Neural cell (in vitro differentiated cells): ENCODE measurements around the gene OBSL1. TPM values are rescaled to one million over a fixed set of nuclear protein-coding genes. Genes with fewer than 3 reads are reported as not detected.

Experiments used
- H2AFZ ChIP-seq: fragments of 200-600, 300-800 bp; sonication (generic), shearing (Covaris generic); 2 replicates; pipeline ENCODE4 v1.6.0; 2014; ENCODE audit warnings: low read depth, mild to moderate bottlenecking, antibody characterized with exemption, low read length, moderate library complexity
- H3F3A ChIP-seq: fragments of 200-600 bp; shearing (Covaris generic); 2 replicates; pipeline ENCODE4 v1.6.1; 2016; ENCODE audit warnings: mild to moderate bottlenecking, moderate library complexity, mixed read lengths, antibody characterized with exemption, low read length; ENCODE audit not compliant: insufficient read depth, poor library complexity, severe bottlenecking
- H3K27ac ChIP-seq: fragments of 200-600, 300-800 bp; sonication (generic), shearing (Covaris generic); 2 replicates; pipeline ENCODE4 v1.5.1; 2014; ENCODE audit warnings: mild to moderate bottlenecking, low read length, moderate library complexity
- H3K27me3 ChIP-seq: fragments of 300-800, 200-600 bp; sonication (generic), shearing (Covaris generic); 2 replicates; pipeline ENCODE4 v1.6.0; 2014; ENCODE audit warnings: mild to moderate bottlenecking, low read depth, low read length, moderate library complexity; ENCODE audit not compliant: insufficient read depth
- H3K36me3 ChIP-seq: fragments of 300-800, 200-600 bp; sonication (generic), shearing (Covaris generic); 2 replicates; pipeline ENCODE4 v1.5.1; 2014; ENCODE audit warnings: mild to moderate bottlenecking, antibody characterized with exemption, low read length, moderate library complexity; ENCODE audit not compliant: insufficient read depth
- H3K4me2 ChIP-seq: fragments of 300-800, 200-600 bp; sonication (generic), shearing (Covaris generic); 2 replicates; pipeline ENCODE4 v1.6.0; 2014; ENCODE audit warnings: mild to moderate bottlenecking, low read length
- H3K4me3 ChIP-seq: fragments of 300-800, 200-600 bp; sonication (generic), shearing (Covaris generic); 2 replicates; pipeline ENCODE4 v1.5.1; 2014; ENCODE audit warnings: mild to moderate bottlenecking, low read length, moderate library complexity
- H3K79me2 ChIP-seq: fragments of 200-600 bp; shearing (Covaris generic); replicated peaks from 2 replicates; pipeline ENCODE4 v1.6.0; 2014; ENCODE audit warnings: mild to moderate bottlenecking, low read length, moderate library complexity; ENCODE audit not compliant: insufficient read depth
- H3K9ac ChIP-seq: fragments of 300-800, 200-600 bp; sonication (generic), shearing (Covaris generic); 2 replicates; pipeline ENCODE4 v1.6.1; 2016; ENCODE audit warnings: mild to moderate bottlenecking, low read length, mixed read lengths
- H3K9me2 ChIP-seq: fragments of 200-600 bp; shearing (Covaris generic); 2 replicates; pipeline ENCODE4 v1.6.1; 2016; ENCODE audit warnings: mild to moderate bottlenecking, low read length, mixed read lengths; ENCODE audit not compliant: insufficient read depth
- H3K9me3 ChIP-seq: fragments of 200-600, 300-800 bp; sonication (generic), shearing (Covaris generic); 2 replicates; pipeline ENCODE4 v1.6.1; 2016; ENCODE audit warnings: mild to moderate bottlenecking, mixed run types, low read length, moderate library complexity, mixed read lengths
- H4K20me1 ChIP-seq: fragments of 200-600 bp; shearing (Covaris generic); 2 replicates; pipeline ENCODE4 v1.6.1; 2016; ENCODE audit warnings: mild to moderate bottlenecking, mixed run types; ENCODE audit not compliant: insufficient read depth
- EP300 ChIP-seq: fragments of 450-650 bp; conservative IDR thresholded peaks from 2 replicates; pipeline ENCODE4 v1.6.1; 2014; ENCODE audit warnings: antibody characterized with exemption, mild to moderate bottlenecking, moderate library complexity; ENCODE audit not compliant: poor library complexity, severe bottlenecking
- EZH2 ChIP-seq: fragments of 200-600, 300-800 bp; shearing (Covaris generic), sonication (generic); IDR thresholded peaks from 2 replicates; pipeline ENCODE4 v1.6.1; 2014; ENCODE audit warnings: antibody characterized with exemption, low read length, borderline replicate concordance, mild to moderate bottlenecking; ENCODE audit not compliant: insufficient read depth, poor library complexity, severe bottlenecking
- MXI1 ChIP-seq: fragments of 450-650 bp; conservative IDR thresholded peaks from 2 replicates; pipeline ENCODE4 v1.6.1; 2014; ENCODE audit warnings: antibody characterized with exemption, mild to moderate bottlenecking; ENCODE audit not compliant: poor library complexity, severe bottlenecking
- POLR2AphosphoS5 ChIP-seq: IDR thresholded peaks from 2 replicates; pipeline ENCODE4 v1.6.1; 2012
- RAD21 ChIP-seq: fragments of 450-650 bp; conservative IDR thresholded peaks from 2 replicates; pipeline ENCODE4 v1.6.1; 2014; ENCODE audit warnings: antibody characterized with exemption, mild to moderate bottlenecking, moderate library complexity
- SMC3 ChIP-seq: fragments of 450-650 bp; conservative IDR thresholded peaks from 2 replicates; pipeline ENCODE4 v1.6.1; 2014; ENCODE audit warnings: antibody characterized with exemption, mild to moderate bottlenecking, moderate library complexity; ENCODE audit not compliant: poor library complexity
- TAF1 ChIP-seq: IDR thresholded peaks from 2 replicates; pipeline ENCODE4 v1.6.1; 2012; ENCODE audit warnings: low read depth
- polyA plus RNA-seq: library from polyadenylated mRNA; depleted of rRNA; stranded (reverse); fragments of >200 nt; gene quantifications from 2 replicates; pipeline ENCODE4 v1.2.3, GENCODE V29; 2014
- TF ChIP-seq, protein P1 (sequence below): fragments of 450-650 bp; IDR thresholded peaks from 2 replicates; pipeline ENCODE4 v1.5.1; 2014; ENCODE audit warnings: antibody characterized with exemption, mild to moderate bottlenecking, moderate library complexity; ENCODE audit not compliant: poor library complexity, severe bottlenecking
- TF ChIP-seq, protein P2 (sequence below): IDR thresholded peaks from 2 replicates; pipeline ENCODE4 v1.6.1; 2012; ENCODE audit warnings: borderline replicate concordance

OBSL1 gene
- polyA plus RNA-seq, 1 donor from 2014 or later, result 59.7 TPM

DNA sequence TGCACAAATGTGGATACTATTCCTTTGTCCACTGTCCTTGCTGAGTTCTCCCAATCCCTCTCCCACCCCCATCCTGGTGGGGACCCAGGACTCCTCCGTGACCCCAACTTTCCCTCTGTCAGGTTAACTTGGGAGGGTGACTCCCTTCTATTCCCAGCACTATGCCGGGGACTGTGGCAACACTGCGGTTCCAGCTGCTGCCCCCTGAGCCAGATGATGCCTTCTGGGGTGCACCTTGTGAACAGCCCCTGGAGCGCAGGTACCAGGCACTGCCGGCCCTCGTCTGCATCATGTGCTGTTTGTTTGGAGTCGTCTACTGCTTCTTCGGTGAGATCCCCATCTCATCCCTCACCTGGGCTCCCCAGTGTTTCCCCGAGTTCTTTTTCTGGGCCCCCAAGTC lies 26.8 kb downstream of the OBSL1 start:
- Histone ChIP-seq H2AFZ (peak overlapping the region; percentile 73), H3K27me3 (no peaks in the 10 kb centered on the region), H3K4me2 (peak overlapping the region; percentile 90), H3K9me3 (no peaks in the 10 kb centered on the region), H3K36me3 (peaks cover 5% of the 10 kb centered on the region), H3K79me2 (peaks cover 17% of the 10 kb centered on the region), H4K20me1 (peaks cover 2% of the 10 kb centered on the region), H3K4me3 (peak overlapping the region; percentile 90), H3K9me2 (no peaks in the 10 kb centered on the region), H3K9ac (peak overlapping the region; percentile 97), H3K27ac (peak overlapping the region; percentile 89), H3F3A (no peaks in the 10 kb centered on the region)
- TF ChIP-seq SMC3 (no peak), POLR2AphosphoS5 (peak; percentile 35)

DNA sequence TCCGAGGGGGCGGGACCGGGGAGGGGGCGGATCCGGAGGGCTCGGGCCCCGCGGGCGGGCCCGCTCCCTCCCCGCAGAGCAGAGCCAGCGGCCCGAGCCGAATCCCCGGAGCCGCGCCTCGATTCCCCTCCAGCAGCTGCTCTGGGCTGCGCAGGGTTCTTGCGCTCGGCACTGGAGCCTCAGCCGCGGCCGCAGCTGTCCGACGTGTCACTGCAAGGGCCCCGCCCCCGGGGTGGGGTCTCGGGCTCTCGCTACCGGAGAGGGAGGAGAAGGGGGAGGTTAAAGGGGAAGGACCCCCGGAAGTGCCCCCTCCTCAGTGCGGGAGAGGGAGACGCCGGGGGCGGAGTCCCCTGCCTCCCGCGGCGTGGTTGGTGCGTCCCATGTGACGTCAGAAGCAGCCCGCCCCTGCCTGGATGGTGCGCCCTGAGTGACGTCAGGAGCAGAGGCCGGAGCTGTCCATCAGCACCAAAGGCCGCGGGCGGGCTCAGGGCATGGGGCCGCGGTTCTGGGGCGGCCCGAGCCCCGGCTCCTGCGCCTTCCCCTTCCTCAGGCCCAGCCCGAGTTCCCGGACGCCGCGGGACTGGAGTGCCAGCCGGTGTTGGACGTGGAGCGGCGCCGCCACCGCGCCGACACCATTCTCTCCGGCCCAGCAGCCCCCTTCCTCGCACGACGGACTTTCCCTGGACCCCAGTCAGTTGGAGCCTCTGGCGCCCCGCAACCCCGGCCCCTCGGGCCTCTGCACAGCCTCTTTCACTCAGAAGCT lies 27.6 kb downstream of the OBSL1 start, which contains the start of the genes CHPF and TMEM198:
CHPF (minus strand) TSS at position 214 of the 763 bp plus-strand sequence. CDS start 271 bp downstream, outside the sequence.
TMEM198 (plus strand) TSS at position 433 of the 763 bp plus-strand sequence. CDS start 700 bp downstream, outside the sequence.
- H3K9ac ChIP-seq, result peak within 1 kb of the TSS; percentile 97
- H3K79me2 ChIP-seq, result peaks cover 17% of the 10 kb centered on the region
- H3K36me3 ChIP-seq, result peaks cover 5% of the 10 kb centered on the region
- H3K9me3 ChIP-seq, result no peaks in the 10 kb centered on the region
- TF ChIP-seq TAF1, result peak; percentile 73
- TF ChIP-seq MXI1, result peak; percentile 56
- TF ChIP-seq, protein P1, sequence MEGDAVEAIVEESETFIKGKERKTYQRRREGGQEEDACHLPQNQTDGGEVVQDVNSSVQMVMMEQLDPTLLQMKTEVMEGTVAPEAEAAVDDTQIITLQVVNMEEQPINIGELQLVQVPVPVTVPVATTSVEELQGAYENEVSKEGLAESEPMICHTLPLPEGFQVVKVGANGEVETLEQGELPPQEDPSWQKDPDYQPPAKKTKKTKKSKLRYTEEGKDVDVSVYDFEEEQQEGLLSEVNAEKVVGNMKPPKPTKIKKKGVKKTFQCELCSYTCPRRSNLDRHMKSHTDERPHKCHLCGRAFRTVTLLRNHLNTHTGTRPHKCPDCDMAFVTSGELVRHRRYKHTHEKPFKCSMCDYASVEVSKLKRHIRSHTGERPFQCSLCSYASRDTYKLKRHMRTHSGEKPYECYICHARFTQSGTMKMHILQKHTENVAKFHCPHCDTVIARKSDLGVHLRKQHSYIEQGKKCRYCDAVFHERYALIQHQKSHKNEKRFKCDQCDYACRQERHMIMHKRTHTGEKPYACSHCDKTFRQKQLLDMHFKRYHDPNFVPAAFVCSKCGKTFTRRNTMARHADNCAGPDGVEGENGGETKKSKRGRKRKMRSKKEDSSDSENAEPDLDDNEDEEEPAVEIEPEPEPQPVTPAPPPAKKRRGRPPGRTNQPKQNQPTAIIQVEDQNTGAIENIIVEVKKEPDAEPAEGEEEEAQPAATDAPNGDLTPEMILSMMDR, result peak; percentile 21
- TF ChIP-seq EP300, result peak; percentile 77
- no peak for TF ChIP-seq EZH2
- TF ChIP-seq RAD21, result no peak
- peak; percentile 17 for TF ChIP-seq SMC3
- TF ChIP-seq POLR2AphosphoS5, result peak; percentile 81
- TF ChIP-seq, protein P2, sequence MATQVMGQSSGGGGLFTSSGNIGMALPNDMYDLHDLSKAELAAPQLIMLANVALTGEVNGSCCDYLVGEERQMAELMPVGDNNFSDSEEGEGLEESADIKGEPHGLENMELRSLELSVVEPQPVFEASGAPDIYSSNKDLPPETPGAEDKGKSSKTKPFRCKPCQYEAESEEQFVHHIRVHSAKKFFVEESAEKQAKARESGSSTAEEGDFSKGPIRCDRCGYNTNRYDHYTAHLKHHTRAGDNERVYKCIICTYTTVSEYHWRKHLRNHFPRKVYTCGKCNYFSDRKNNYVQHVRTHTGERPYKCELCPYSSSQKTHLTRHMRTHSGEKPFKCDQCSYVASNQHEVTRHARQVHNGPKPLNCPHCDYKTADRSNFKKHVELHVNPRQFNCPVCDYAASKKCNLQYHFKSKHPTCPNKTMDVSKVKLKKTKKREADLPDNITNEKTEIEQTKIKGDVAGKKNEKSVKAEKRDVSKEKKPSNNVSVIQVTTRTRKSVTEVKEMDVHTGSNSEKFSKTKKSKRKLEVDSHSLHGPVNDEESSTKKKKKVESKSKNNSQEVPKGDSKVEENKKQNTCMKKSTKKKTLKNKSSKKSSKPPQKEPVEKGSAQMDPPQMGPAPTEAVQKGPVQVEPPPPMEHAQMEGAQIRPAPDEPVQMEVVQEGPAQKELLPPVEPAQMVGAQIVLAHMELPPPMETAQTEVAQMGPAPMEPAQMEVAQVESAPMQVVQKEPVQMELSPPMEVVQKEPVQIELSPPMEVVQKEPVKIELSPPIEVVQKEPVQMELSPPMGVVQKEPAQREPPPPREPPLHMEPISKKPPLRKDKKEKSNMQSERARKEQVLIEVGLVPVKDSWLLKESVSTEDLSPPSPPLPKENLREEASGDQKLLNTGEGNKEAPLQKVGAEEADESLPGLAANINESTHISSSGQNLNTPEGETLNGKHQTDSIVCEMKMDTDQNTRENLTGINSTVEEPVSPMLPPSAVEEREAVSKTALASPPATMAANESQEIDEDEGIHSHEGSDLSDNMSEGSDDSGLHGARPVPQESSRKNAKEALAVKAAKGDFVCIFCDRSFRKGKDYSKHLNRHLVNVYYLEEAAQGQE, result peak; percentile 53
- no peaks in the 10 kb centered on the region for H3K27me3 ChIP-seq
- H3K4me3 ChIP-seq, result peak within 1 kb of the TSS; percentile 90
- H2AFZ ChIP-seq, result peak within 1 kb of the TSS; percentile 73
- H3K27ac ChIP-seq, result peak within 1 kb of the TSS; percentile 89
- H4K20me1 ChIP-seq, result peaks cover 2% of the 10 kb centered on the region
- H3K4me2 ChIP-seq, result peak within 1 kb of the TSS; percentile 90
- no peaks in the 10 kb centered on the region for H3F3A ChIP-seq
- no peaks in the 10 kb centered on the region for H3K9me2 ChIP-seq
